G401.6 (cell line): Measurements from ENCODE around the gene AKAP14.
A peak's percentile ranks its signal among the peaks of the same experiment; 100 is the strongest.
"Not testable (repeated sequence)": the region's sequence is repeated elsewhere in the genome, so short reads cannot be mapped to it uniquely, and the experiment has no call there.

Experiments used
- FAIRE-seq: peaks from 2 replicates; lab custom pipeline; 2012; peaks lifted over from hg19 to GRCh38; lab: Jason Lieb, UNC

AKAP14 gene

GRCh38 chrX:119922391-119922790, 26.7 kb downstream of the AKAP14 start:
- FAIRE-seq, result not testable (repeated sequence)

- no peak for FAIRE-seq
Measured at GRCh38 chrX:119935215-119935874, 39.7 kb downstream of the AKAP14 start.

GRCh38 chrX:119941336-119941735, 45.6 kb downstream of the AKAP14 start:
- FAIRE-seq, result no peak

- FAIRE-seq, result no peak
Measured at GRCh38 chrX:119942173-119942819, 46.6 kb downstream of the AKAP14 start.

- FAIRE-seq, result no peak
Measured at GRCh38 chrX:119942831-119943184, 47.1 kb downstream of the AKAP14 start.

- FAIRE-seq, result peak; percentile 98
Measured at GRCh38 chrX:119943185-119943988, 47.7 kb downstream of the AKAP14 start, which contains the start of gene NKAP. NKAP (minus strand) TSS chrX:119943751; CDS start chrX:119943605, 146 bp downstream.

- no peak for FAIRE-seq
Measured at GRCh38 chrX:119945481-119945880, 49.8 kb downstream of the AKAP14 start.

GRCh38 chrX:119948381-119948780, 52.7 kb downstream of the AKAP14 start:
- no peak for FAIRE-seq

- FAIRE-seq, result no peak
Measured at GRCh38 chrX:119954374-119954773, 58.7 kb downstream of the AKAP14 start.

GRCh38 chrX:119955807-119956570, 60.3 kb downstream of the AKAP14 start:
- FAIRE-seq, result not testable (repeated sequence)

- FAIRE-seq, result no peak
Measured at GRCh38 chrX:119960625-119961024, 64.9 kb downstream of the AKAP14 start.

- not testable (repeated sequence) for FAIRE-seq
Measured at GRCh38 chrX:119966837-119967236, 71.1 kb downstream of the AKAP14 start.
